ENCODE results near the gene AKT1. TPM values are rescaled to one million over a fixed set of nuclear protein-coding genes. Genes with fewer than 3 reads are reported as not detected.

The AKT1 gene
- total and polyA plus RNA-seq, 12 donors, result 66.4 to 300 (median 195) TPM

- H3K36me3 ChIP-seq (replicated peaks in 1 of 2), result peaks cover 0 to 11% of the 10 kb centered on the region in 2 donors
- whole genome bisulfite sequencing, 4 donors, result 74 to 85% (median 77%) methylated on average over 10 to 36 of the region's 36 CpGs
- no peaks in the 10 kb centered on the region for H3K9me3 ChIP-seq (replicated peaks in 1 of 3)
- peak in 3 of 7 donors; percentile 63 to 79 (median 64) for DNase-seq
- TF ChIP-seq POLR2A (IDR thresholded peaks at IDR 0.05) (no peak), CTCF (IDR thresholded peaks at IDR 0.05) (no peak)
- H3K4me1 ChIP-seq (replicated peaks in 1 of 2), result peaks cover 18 to 48% of the 10 kb centered on the region in 2 donors
- H3K4me3 ChIP-seq, result no peak overlapping the region
- H3K27ac ChIP-seq, result peak overlapping the region in 1 of 5 donors; percentile 34
- no peaks in the 10 kb centered on the region for H3K27me3 ChIP-seq
- intact Hi-C loops (cut with DNase I), result no loop called here
Observed at GRCh38 chr14:104784846-104785707, 10.5 kb downstream of the AKT1 start.

- Histone ChIP-seq H3K27ac (peak overlapping the region in 1 of 5 donors; percentile 34), H3K27me3 (no peaks in the 10 kb centered on the region), H3K4me1 (replicated peaks in 1 of 2) (peaks cover 10 to 39% of the 10 kb centered on the region in 2 donors), H3K4me3 (no peak overlapping the region), H3K36me3 (replicated peaks in 1 of 2) (peaks cover 0 to 13% of the 10 kb centered on the region in 2 donors), H3K9me3 (replicated peaks in 1 of 3) (no peaks in the 10 kb centered on the region)
- intact Hi-C loops (cut with DNase I), result no loop called here
- WGBS, 4 donors, result 76 to 95% (median 86%) methylated on average over 3 to 9 of the region's 9 CpGs
- no peak for DNase-seq
- no peak for TF ChIP-seq CTCF (IDR thresholded peaks at IDR 0.05)
- no peak for TF ChIP-seq POLR2A (IDR thresholded peaks at IDR 0.05)
Observed at GRCh38 chr14:104784218-104784568, 11.4 kb downstream of the AKT1 start.

GRCh38 chr14:104783484-104784217, 11.9 kb downstream of the AKT1 start:
- H3K27me3 ChIP-seq, result no peaks in the 10 kb centered on the region
- no peak for TF ChIP-seq CTCF (IDR thresholded peaks at IDR 0.05)
- TF ChIP-seq POLR2A (IDR thresholded peaks at IDR 0.05), result no peak
- intact Hi-C loops (cut with DNase I), result no loop called here
- peaks cover 0 to 13% of the 10 kb centered on the region in 2 donors for H3K36me3 ChIP-seq (replicated peaks in 1 of 2)
- WGBS, 4 donors, result 80 to 88% (median 86%) methylated on average over 11 to 16 of the region's 16 CpGs
- H3K27ac ChIP-seq, result peak overlapping the region in 1 of 5 donors; percentile 34
- no peak for DNase-seq
- H3K9me3 ChIP-seq (replicated peaks in 1 of 3), result no peaks in the 10 kb centered on the region
- no peak overlapping the region for H3K4me3 ChIP-seq
- H3K4me1 ChIP-seq (replicated peaks in 1 of 2), result peaks cover 5 to 34% of the 10 kb centered on the region in 2 donors

- Histone ChIP-seq H3K9me3 (replicated peaks in 1 of 3) (no peaks in the 10 kb centered on the region), H3K4me1 (replicated peaks in 1 of 2) (peaks cover 0 to 25% of the 10 kb centered on the region in 2 donors), H3K27ac (peak overlapping the region in 1 of 5 donors; percentile 6), H3K27me3 (no peaks in the 10 kb centered on the region), H3K4me3 (no peak overlapping the region), H3K36me3 (replicated peaks in 1 of 2) (peaks cover 0 to 13% of the 10 kb centered on the region in 2 donors)
- TF ChIP-seq CTCF (IDR thresholded peaks at IDR 0.05) (no peak), POLR2A (IDR thresholded peaks at IDR 0.05) (no peak)
- no peak for DNase-seq
- intact Hi-C loops (cut with DNase I), result no loop called here
- 78 to 86% (median 83%) methylated on average over 13 of the region's 13 CpGs; no CpG with 5 or more reads in 1 of the 4 donors for WGBS, 4 donors
Observed at GRCh38 chr14:104782808-104783139, 12.8 kb downstream of the AKT1 start.
